ENCODE data around the gene KCNH1.

The KCNH1 gene

DNA sequence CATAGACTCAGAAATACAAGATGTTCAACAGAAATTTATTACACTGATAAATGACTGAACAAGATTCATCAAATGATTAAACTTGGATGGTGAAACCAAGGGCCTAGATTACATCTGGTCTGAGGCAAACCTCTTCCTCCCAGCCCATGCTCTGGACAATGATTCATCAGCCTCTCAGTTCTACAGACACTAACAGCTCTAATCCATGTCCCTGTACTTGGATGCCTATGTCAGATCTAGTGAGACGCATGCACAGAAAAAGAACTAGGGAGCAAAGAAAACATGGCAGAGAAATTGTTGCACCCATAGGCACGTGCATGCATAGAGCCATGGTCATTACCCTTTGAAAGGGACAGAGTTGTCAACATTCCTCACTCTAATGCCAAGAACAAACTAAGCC, 250.1 kb downstream of the KCNH1 start:
- H3K9me3 ChIP-seq: no peaks in the 10 kb centered on the region
- in situ Hi-C loops (cut with MboI; ENCODE audit: low sequenced_read_pairs): no loop called here
- H3K4me3 ChIP-seq: no peak overlapping the region
- H3K27me3 ChIP-seq (ENCODE audit: low read depth): no peaks in the 10 kb centered on the region
- H3K4me1 ChIP-seq: no peaks in the 10 kb centered on the region
- DNase-seq (ENCODE audit: low spot score in 2 of 2): no peak
- no peaks in the 10 kb centered on the region for H3K36me3 ChIP-seq (replicated peaks)

DNA sequence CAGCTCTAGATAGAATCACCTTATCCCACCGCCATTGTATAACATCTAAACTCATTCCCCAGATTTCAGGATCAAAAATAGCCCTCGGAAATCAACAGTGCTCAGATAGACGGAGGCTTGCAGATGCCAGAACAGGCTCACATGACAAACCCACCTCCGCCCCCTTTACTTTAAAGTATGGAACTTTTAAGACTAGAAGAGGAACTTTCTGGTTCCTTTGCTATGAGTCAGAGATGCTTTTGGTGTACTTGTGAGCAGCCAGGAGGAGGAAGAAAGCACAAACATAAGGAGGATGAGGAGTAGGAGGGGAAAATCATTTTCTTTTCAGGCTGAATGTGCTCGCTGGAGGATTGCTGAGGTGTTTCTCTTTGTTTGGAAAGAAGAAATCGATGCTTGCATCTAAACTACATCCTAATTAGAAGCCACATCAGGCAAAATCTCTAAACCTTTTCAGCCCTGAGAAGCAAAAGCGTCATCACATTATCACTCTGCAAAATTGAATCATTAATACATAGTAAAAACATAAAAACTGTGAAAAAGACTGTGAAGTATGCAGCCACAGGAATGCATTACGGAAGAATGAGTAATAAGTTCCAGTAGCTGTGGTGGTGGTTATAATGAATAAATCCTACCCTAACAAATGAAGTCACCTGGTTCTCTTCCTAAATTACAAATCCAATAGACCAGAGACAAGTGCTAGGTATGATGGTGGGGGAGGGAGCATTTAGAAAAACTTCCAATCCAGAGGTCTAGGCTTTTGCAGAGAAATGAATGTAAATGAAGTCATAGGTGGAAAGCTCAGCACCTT, 251.3 kb downstream of the KCNH1 start:
- Histone ChIP-seq H3K9me3 (no peaks in the 10 kb centered on the region), H3K4me1 (no peaks in the 10 kb centered on the region), H3K36me3 (replicated peaks) (no peaks in the 10 kb centered on the region), H3K4me3 (no peak overlapping the region), H3K27me3 (ENCODE audit: low read depth) (no peaks in the 10 kb centered on the region)
- in situ Hi-C loops (cut with MboI; ENCODE audit: low sequenced_read_pairs): no loop called here
- no peak for DNase-seq (ENCODE audit: low spot score in 2 of 2)

DNA sequence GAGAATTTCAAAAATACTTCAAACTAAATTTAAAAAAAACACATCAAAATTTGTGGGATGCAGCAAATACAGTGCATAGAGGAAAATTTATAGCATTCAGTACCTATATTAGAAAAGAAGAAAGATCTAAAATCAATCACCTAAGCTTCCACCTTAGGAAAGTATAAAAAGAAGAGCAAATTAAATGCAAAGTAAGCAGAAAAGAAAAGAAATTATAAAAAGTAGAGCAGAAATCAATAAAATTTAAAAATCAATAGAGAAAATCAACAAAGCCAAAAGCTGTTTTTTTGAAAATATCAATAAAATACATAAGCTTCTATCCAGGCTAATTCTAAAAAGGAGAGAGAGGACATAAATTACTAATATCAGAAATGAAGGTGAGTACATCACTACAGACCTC, 255.4 kb downstream of the KCNH1 start:
- in situ Hi-C loops (cut with MboI; ENCODE audit: low sequenced_read_pairs): no loop called here
- Histone ChIP-seq H3K4me1 (no peaks in the 10 kb centered on the region), H3K9me3 (no peaks in the 10 kb centered on the region), H3K27me3 (ENCODE audit: low read depth) (no peaks in the 10 kb centered on the region), H3K4me3 (no peak overlapping the region), H3K36me3 (replicated peaks) (no peaks in the 10 kb centered on the region)
- DNase-seq (ENCODE audit: low spot score in 2 of 2): no peak

DNA sequence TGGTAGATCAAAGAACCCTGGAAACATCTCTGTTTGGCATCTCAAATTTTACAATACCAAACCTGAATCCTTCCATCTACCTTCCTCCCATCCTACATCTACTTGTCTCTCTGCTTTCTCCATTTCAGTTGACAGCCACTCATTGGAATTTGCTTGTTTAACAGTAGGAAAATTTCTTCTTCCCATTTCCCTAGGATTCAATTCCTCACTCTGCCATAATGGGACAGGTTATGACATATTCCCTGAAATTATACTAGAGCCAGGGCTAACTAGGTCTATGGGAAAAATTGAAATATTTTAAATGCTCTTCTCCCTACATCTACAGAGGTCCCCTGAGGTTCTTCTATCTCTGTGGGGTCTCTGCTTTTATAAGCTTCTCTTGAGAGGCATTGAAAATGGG, 257.7 kb downstream of the KCNH1 start:
- H3K36me3 ChIP-seq (replicated peaks): no peaks in the 10 kb centered on the region
- H3K9me3 ChIP-seq: no peaks in the 10 kb centered on the region
- in situ Hi-C loops (cut with MboI; ENCODE audit: low sequenced_read_pairs): no loop called here
- no peaks in the 10 kb centered on the region for H3K27me3 ChIP-seq (ENCODE audit: low read depth)
- H3K4me1 ChIP-seq: no peaks in the 10 kb centered on the region
- no peak overlapping the region for H3K4me3 ChIP-seq
- DNase-seq (ENCODE audit: low spot score in 2 of 2): no peak

DNA sequence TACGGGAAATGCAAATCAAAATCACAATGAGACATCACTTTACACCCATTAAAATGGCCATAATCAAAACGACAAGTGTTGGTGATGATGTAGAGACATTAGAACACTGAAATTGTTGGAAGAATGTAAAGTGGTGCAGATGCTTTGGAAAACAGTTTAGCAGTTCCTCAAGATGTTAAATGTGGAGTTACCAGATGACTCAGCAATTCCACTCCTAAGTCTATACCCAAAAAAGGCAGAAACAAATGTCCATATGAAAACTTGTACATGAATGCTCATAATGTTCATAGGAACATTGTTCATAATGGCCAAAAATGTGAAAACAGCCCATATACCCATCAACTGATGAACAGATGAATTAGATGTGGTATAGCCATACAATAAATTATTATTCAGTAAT, 267.4 kb downstream of the KCNH1 start:
- Histone ChIP-seq H3K27me3 (ENCODE audit: low read depth) (no peaks in the 10 kb centered on the region), H3K4me1 (no peaks in the 10 kb centered on the region), H3K9me3 (no peaks in the 10 kb centered on the region), H3K36me3 (replicated peaks) (no peaks in the 10 kb centered on the region), H3K4me3 (no peak overlapping the region)
- DNase-seq (ENCODE audit: low spot score in 2 of 2): no peak
- in situ Hi-C loops (cut with MboI; ENCODE audit: low sequenced_read_pairs): no loop called here

DNA sequence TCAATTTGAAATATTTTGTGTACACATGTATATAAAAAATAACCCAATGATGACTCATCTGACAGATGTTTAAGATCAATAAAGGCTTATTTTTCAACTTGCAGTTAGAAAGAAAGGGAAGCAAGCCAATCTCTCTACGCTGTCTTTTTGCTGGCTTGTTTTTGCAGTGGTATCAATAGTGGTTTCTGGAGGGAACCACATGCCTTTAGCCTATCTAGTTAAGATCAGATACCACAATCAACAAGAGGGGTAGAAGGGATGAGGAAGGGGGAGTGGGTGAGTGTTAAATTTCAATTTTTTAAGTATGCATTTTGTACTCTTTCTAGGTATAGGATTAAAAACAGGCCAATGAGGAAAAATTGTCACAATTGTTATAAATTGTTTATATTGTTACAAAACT, 276.2 kb downstream of the KCNH1 start:
- DNase-seq (ENCODE audit: low spot score in 2 of 2): no peak
- Histone ChIP-seq H3K4me3 (no peak overlapping the region), H3K4me1 (no peaks in the 10 kb centered on the region), H3K9me3 (no peaks in the 10 kb centered on the region), H3K27me3 (ENCODE audit: low read depth) (no peaks in the 10 kb centered on the region), H3K36me3 (replicated peaks) (no peaks in the 10 kb centered on the region)
- in situ Hi-C loops (cut with MboI; ENCODE audit: low sequenced_read_pairs): no loop called here

DNA sequence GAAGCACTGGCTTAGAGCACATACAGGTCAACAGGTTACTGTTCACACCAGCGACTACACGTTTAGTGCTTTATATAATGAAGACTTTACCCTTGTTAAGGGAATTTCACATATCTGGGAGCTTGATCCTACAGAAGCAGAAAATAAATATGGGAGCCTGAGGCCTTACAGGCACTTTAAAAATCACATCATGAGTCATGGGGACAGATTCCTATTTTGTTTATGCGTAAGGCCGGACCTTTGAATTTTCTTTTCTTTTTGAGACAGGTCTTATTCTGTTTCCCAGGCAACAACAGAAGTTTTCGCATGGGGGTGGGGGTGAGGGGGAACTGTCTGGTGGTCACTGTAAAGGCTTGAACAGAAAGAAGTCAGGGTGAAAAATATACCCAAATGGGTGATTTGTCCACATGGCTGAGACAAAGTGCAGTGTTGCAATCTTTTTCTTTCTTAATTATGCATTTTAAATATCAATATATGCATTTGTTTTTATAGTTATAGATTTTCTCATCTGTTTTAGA, 276.7 kb downstream of the KCNH1 start:
- Histone ChIP-seq H3K4me1 (no peaks in the 10 kb centered on the region), H3K9me3 (no peaks in the 10 kb centered on the region), H3K4me3 (no peak overlapping the region), H3K36me3 (replicated peaks) (no peaks in the 10 kb centered on the region), H3K27me3 (ENCODE audit: low read depth) (no peaks in the 10 kb centered on the region)
- DNase-seq (ENCODE audit: low spot score in 2 of 2): no peak
- in situ Hi-C loops (cut with MboI; ENCODE audit: low sequenced_read_pairs): no loop called here

DNA sequence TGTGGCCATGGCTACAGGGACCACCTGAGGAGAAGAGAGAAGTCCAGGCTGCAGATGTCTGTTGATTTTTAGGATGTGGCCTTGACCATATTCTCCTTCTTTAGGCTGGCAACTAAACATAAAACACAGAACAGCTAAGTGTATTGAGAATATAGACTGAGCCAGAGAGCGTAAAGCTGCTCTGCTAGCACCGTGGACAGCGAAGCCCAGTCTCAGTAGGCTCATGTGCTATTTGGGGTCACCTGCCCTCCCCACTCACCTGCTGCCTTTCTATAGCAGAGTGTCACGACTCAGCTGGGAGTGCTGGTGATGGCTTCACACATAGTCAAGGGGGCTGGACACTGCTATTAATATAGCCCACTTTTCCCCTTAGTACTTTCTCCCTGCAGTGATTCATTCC, 278.5 kb downstream of the KCNH1 start:
- Histone ChIP-seq H3K36me3 (replicated peaks) (no peaks in the 10 kb centered on the region), H3K9me3 (no peaks in the 10 kb centered on the region), H3K4me3 (no peak overlapping the region), H3K27me3 (ENCODE audit: low read depth) (no peaks in the 10 kb centered on the region), H3K4me1 (no peaks in the 10 kb centered on the region)
- no peak for DNase-seq (ENCODE audit: low spot score in 2 of 2)
- in situ Hi-C loops (cut with MboI; ENCODE audit: low sequenced_read_pairs): no loop called here

DNA sequence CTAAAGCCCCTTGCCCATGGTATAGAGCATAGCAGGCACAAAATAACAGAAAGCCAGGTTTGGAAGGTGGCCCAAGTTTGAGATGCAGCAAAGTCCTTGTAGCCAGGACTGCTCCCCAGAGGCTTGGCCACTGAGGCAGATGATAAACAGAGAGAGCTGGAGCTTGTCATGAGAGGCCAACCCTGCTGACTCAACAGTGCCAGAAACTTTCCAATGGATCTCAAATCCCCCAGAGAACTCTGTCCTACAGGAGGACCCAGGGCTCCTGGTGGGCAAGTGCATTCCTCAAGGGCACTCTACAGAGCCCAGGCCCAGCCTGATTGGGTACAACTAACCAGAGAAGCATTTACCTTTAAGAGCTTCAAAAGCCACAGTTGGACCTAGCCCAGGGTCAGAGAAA, 280.7 kb downstream of the KCNH1 start:
- Histone ChIP-seq H3K4me1 (no peaks in the 10 kb centered on the region), H3K9me3 (no peaks in the 10 kb centered on the region), H3K27me3 (ENCODE audit: low read depth) (no peaks in the 10 kb centered on the region), H3K4me3 (no peak overlapping the region), H3K36me3 (replicated peaks) (no peaks in the 10 kb centered on the region)
- DNase-seq (ENCODE audit: low spot score in 2 of 2): no peak
- in situ Hi-C loops (cut with MboI; ENCODE audit: low sequenced_read_pairs): no loop called here

DNA sequence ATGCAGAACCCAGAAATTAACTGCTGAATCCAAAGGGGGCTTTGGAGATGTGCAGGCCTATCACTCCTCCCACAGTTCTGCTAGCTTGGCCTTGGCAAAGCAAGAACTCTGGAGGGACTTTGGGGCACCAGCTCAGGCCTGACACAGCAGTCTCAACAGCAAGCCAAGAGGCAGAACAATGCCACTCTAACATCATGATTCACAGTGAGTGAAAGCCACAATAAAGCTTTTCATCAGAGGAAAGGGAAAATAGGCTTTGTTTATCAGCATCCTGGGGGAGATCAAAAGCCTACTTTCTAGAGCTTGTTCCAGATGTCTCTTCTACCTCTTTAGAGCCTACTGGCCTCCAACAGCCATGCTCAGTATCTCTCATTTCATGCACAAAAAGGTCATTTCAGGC, 283.4 kb downstream of the KCNH1 start:
- no peak for DNase-seq (ENCODE audit: low spot score in 2 of 2)
- no peaks in the 10 kb centered on the region for H3K4me1 ChIP-seq
- in situ Hi-C loops (cut with MboI; ENCODE audit: low sequenced_read_pairs): no loop called here
- no peaks in the 10 kb centered on the region for H3K27me3 ChIP-seq (ENCODE audit: low read depth)
- no peaks in the 10 kb centered on the region for H3K36me3 ChIP-seq (replicated peaks)
- H3K9me3 ChIP-seq: no peaks in the 10 kb centered on the region
- H3K4me3 ChIP-seq: no peak overlapping the region

DNA sequence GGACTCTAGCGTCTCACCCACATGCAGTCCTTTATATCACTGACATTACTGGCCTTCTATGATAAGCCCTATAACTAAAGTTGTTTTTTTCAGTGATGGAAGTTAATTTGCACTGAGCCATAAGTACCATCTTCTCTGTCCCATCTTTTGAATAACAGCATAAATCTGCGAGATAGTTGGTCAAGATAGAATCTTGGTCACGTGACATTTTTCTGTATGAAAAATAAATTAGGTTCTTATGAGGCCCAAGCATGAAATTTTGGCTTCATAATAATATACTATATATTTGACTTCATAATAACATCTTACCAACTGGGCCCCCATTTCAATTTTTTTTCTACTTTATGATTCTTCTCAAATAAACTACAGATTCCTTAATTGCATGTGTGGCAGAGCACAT, 285.5 kb downstream of the KCNH1 start:
- Histone ChIP-seq H3K36me3 (replicated peaks) (no peaks in the 10 kb centered on the region), H3K27me3 (ENCODE audit: low read depth) (no peaks in the 10 kb centered on the region), H3K9me3 (no peaks in the 10 kb centered on the region), H3K4me1 (no peaks in the 10 kb centered on the region), H3K4me3 (no peak overlapping the region)
- in situ Hi-C loops (cut with MboI; ENCODE audit: low sequenced_read_pairs): no loop called here
- no peak for DNase-seq (ENCODE audit: low spot score in 2 of 2)

DNA sequence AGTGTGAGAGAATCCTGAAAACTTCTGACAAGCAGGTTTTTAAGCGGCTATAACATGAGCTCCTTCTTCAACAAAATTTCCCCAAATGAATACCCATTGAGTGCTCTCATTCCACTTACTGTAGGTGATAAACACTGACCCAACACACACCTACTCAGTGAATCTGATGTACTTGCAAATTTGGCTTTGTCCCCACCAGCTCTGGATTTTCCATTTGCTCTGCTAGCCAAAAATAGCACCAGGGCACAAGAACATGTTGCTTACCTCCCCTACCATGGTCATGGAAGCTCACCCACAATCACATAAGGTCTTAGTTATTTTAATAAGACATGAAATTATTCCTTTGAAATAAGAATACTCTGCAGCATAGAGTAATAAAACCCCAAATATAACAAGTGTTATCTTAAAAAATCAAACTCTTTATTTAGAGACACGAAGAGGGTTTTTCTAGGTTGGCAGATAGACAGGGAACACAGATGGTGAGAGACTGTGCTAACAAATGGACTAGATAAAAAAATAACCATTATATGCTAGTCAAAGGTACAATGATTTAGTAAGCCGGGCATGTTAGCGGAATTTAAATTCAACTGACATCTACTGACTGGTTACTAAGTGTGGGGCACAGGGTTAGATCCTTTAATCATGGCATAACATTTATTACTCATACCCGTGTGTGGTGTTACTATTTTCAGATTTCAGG, 291.9 kb downstream of the KCNH1 start:
- H3K9me3 ChIP-seq: no peaks in the 10 kb centered on the region; the same call in 1 of the 2 replicates
- no peak for DNase-seq (ENCODE audit: low spot score in 2 of 2)
- no peak overlapping the region for H3K4me3 ChIP-seq
- H3K4me1 ChIP-seq: no peaks in the 10 kb centered on the region
- H3K36me3 ChIP-seq (replicated peaks): no peaks in the 10 kb centered on the region
- in situ Hi-C loops (cut with MboI; ENCODE audit: low sequenced_read_pairs): no loop called here
- no peaks in the 10 kb centered on the region for H3K27me3 ChIP-seq (ENCODE audit: low read depth)

DNA sequence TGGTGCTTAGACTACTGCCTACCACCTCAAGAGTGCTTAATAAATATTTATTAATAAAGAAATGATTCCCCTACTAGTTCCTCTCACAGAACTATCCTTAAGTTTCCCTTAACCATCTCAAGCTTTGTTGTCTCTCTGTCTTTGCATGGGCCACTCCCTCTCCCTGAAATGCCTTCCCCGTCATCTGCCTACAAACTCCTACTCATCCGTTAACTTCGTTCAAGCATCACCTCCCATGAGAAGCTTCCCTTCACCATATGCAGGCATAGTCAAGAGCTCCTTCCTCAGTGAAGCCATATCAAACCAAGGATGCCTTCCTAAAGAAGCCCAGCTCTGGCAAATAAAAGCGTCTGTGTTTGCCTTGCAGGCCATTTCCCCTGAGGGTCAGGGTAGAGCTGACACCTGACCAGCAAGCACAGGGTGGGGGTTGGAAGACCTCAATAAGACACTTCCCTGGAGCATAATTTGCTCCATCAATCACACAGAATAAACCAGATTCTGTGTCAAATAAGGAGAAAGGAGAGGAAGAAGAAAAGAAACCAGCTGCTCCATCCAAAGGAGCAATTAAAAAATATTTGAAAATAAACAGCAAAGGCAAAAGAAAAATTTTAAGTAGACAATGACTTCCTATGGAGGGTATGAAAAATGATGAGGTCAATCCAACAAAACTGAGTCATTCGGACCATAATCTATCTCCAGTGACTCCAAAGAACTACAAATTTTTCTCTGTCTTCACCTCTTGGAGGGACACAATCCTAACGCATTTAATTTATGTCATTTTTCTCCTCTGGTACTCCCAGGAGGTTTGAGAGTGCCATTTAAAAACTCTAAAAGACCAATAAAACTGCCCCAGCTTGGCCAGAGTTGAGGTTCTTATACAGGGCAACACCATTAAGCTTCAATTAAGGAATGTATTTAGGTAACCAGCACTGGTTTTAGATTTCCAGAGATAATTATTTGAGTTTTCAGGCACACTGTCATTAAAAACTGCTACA, 303.6 kb downstream of the KCNH1 start:
- no peaks in the 10 kb centered on the region for H3K36me3 ChIP-seq (replicated peaks)
- no peaks in the 10 kb centered on the region for H3K9me3 ChIP-seq
- no peaks in the 10 kb centered on the region for H3K27me3 ChIP-seq (ENCODE audit: low read depth)
- H3K4me1 ChIP-seq: no peaks in the 10 kb centered on the region
- no peak for DNase-seq (ENCODE audit: low spot score in 2 of 2)
- in situ Hi-C loops (cut with MboI; ENCODE audit: low sequenced_read_pairs): no loop called here
- H3K4me3 ChIP-seq: no peak overlapping the region
